NK-92 (cell line): ENCODE data around the gene AIFM2.

ENCODE experiments used
- DNase-seq: peaks from one replicate; lab custom pipeline; 2025; ENCODE audit not compliant: unreplicated experiment; lab: John Stamatoyannopoulos, UW

Gene AIFM2

DNA sequence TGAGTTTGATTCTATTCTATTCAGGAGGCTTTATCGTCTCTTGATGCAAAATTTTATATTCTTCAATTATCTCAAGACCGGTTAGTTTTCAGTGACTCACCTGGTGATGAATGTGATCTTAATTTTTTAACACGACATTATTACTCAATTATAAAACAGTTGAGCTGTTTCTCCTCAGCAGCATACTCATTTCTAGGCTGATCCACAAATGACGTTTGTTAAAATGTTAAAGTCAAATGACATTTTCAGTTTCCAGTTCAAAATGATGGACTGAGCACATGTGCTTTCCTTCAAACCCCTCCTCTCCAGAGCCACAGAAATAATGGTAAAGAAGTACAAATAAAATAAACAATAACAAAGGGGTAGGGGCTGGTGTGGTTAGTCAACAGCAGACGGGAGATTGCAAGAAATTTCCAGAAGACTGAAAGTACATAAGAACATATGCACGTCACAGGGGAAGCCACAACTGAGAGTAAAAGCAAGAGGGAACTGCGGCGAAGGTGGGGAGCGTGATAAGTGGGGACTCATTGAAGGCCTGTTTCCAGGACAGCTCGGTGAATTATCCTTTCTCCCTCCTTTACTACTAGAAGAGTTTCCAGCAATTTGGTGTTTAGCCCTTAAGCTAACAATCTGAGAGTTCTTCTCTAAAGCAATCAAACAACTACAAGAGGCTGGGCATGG is 69.1 kb downstream of the AIFM2 start:
- no peak for DNase-seq
